Osteoblast (primary cell): Measurements from ENCODE around the gene PDGFD. TPM values are rescaled to one million over a fixed set of nuclear protein-coding genes. Genes with fewer than 3 reads are reported as not detected.

ENCODE experiments used
- DNase-seq: peaks from one replicate; pipeline ENCODE4 v3.0.0; 2011; ENCODE audit warnings: low spot score, mixed read lengths; ENCODE audit not compliant: insufficient read length; ENCODE audit errors: missing footprints
- H2AFZ ChIP-seq: 2 replicates; pipeline ENCODE4 v1.6.0; 2011; ENCODE audit warnings: mild to moderate bottlenecking, low read length
- H3K27ac ChIP-seq: 2 replicates; pipeline ENCODE4 v1.5.1; 2011; ENCODE audit warnings: mild to moderate bottlenecking, low read depth, low read length, moderate library complexity
- H3K27me3 ChIP-seq: 2 replicates; pipeline ENCODE4 v1.6.0; 2012; ENCODE audit warnings: mild to moderate bottlenecking, control low read depth, inconsistent platforms, low read length, moderate library complexity; ENCODE audit not compliant: insufficient read depth
- H3K36me3 ChIP-seq: 2 replicates; pipeline ENCODE4 v1.5.1; 2011; ENCODE audit warnings: mild to moderate bottlenecking, low read length, control low read depth, moderate library complexity; ENCODE audit not compliant: insufficient read depth
- H3K4me1 ChIP-seq: 2 replicates; pipeline ENCODE4 v1.5.1; 2011; ENCODE audit warnings: mild to moderate bottlenecking, low read length, control low read depth, moderate library complexity; ENCODE audit not compliant: insufficient read depth
- H3K4me2 ChIP-seq: 2 replicates; pipeline ENCODE4 v1.6.0; 2011; ENCODE audit warnings: mild to moderate bottlenecking, low read length; ENCODE audit not compliant: insufficient read depth
- H3K4me3 ChIP-seq: fragments of 200-600 bp; sonication (generic); 3 replicates; pipeline ENCODE4 v1.5.1; 2012; ENCODE audit warnings: mild to moderate bottlenecking, low read length, inconsistent platforms; ENCODE audit not compliant: insufficient read depth
- H3K79me2 ChIP-seq: 2 replicates; pipeline ENCODE4 v1.6.0; 2012; ENCODE audit warnings: mild to moderate bottlenecking, low read length, control low read depth, inconsistent platforms; ENCODE audit not compliant: insufficient read depth
- H3K9me3 ChIP-seq: 2 replicates; pipeline ENCODE4 v1.5.1; 2011; ENCODE audit warnings: low read depth, low read length, control low read depth
- H4K20me1 ChIP-seq: 2 replicates; pipeline ENCODE4 v1.6.0; 2012; ENCODE audit warnings: mild to moderate bottlenecking, low read length, control low read depth; ENCODE audit not compliant: insufficient read depth
- total RNA-seq: library from RNA; depleted of rRNA; stranded (reverse); fragments of >200 nt; gene quantifications from 2 replicates; pipeline ENCODE4 v1.2.3, GENCODE V29; 2012
- TF ChIP-seq, protein P1 (sequence below): IDR thresholded peaks from 2 replicates; pipeline ENCODE4 v1.5.1; 2011; ENCODE audit warnings: mild to moderate bottlenecking, low read depth, low read length, moderate library complexity; ENCODE audit errors: extremely low read depth

PDGFD gene
- total RNA-seq, 1 donor: 4.7 TPM

DNA sequence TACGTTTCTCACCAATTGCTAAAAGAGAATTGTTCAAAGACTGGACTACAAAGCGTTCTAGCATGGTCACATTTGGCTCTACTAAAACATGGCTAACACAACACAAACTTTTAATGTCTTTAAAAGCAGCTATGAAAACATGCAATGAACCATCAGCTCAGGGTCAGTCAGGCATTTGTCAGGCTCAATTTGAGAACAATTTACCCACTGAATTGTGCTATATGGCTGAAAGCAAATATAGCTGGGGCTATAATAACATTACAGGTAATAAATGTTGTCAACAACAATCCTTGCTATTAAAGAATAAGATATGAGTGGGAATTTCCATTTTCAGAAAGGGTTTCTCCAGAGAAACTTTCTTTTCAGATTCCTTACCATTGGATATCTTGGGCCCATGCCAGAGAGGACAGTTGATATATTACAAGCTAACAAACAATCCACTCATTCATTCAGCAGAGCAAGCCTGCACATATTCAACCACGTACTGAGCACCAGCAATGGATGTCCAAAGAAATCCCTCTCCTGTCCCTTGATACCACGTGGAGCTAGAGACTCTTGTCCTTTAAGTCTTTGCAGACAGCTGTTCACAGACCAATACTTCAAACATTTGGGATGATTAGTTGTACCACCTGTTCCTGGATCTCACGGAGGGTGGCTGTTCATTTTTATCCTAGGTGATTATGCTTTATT is 210.0 kb downstream of the PDGFD start:
- no peaks in the 10 kb centered on the region for H4K20me1 ChIP-seq
- no peak overlapping the region for H3K4me3 ChIP-seq
- H3K36me3 ChIP-seq: no peaks in the 10 kb centered on the region
- no peak for DNase-seq
- no peaks in the 10 kb centered on the region for H3K4me1 ChIP-seq
- no peaks in the 10 kb centered on the region for H3K79me2 ChIP-seq
- no peak overlapping the region for H2AFZ ChIP-seq
- H3K27me3 ChIP-seq: no peaks in the 10 kb centered on the region
- TF ChIP-seq, protein P1, sequence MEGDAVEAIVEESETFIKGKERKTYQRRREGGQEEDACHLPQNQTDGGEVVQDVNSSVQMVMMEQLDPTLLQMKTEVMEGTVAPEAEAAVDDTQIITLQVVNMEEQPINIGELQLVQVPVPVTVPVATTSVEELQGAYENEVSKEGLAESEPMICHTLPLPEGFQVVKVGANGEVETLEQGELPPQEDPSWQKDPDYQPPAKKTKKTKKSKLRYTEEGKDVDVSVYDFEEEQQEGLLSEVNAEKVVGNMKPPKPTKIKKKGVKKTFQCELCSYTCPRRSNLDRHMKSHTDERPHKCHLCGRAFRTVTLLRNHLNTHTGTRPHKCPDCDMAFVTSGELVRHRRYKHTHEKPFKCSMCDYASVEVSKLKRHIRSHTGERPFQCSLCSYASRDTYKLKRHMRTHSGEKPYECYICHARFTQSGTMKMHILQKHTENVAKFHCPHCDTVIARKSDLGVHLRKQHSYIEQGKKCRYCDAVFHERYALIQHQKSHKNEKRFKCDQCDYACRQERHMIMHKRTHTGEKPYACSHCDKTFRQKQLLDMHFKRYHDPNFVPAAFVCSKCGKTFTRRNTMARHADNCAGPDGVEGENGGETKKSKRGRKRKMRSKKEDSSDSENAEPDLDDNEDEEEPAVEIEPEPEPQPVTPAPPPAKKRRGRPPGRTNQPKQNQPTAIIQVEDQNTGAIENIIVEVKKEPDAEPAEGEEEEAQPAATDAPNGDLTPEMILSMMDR: no peak
- H3K9me3 ChIP-seq: no peaks in the 10 kb centered on the region
- no peak overlapping the region for H3K27ac ChIP-seq
- no peak overlapping the region for H3K4me2 ChIP-seq

DNA sequence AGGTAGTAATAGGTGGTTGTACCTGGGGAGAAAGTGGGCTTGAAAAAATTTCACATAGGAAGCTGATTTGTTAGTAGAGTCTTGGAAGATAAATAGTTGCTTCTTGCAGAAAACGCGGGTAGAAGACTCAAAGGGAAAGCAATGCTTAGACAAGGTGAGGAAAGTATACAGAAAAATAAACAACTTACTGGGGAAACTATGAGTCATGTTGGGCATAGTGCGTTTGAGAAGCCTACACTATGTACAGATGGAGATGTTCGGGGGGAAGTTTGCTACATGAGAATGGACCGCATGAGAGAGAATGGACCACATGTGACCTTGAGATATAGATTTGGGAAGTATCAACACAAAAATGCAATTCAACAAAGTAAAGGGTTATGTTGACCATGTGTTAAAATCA is 214.2 kb downstream of the PDGFD start:
- H3K4me2 ChIP-seq: no peak overlapping the region
- no peaks in the 10 kb centered on the region for H3K27me3 ChIP-seq
- no peaks in the 10 kb centered on the region for H4K20me1 ChIP-seq
- H3K4me3 ChIP-seq: no peak overlapping the region
- no peak overlapping the region for H3K27ac ChIP-seq
- TF ChIP-seq, protein P1: no peak
- no peaks in the 10 kb centered on the region for H3K36me3 ChIP-seq
- no peak for DNase-seq
- H2AFZ ChIP-seq: no peak overlapping the region
- H3K9me3 ChIP-seq: no peaks in the 10 kb centered on the region
- peaks cover 6% of the 10 kb centered on the region for H3K4me1 ChIP-seq
- no peaks in the 10 kb centered on the region for H3K79me2 ChIP-seq

DNA sequence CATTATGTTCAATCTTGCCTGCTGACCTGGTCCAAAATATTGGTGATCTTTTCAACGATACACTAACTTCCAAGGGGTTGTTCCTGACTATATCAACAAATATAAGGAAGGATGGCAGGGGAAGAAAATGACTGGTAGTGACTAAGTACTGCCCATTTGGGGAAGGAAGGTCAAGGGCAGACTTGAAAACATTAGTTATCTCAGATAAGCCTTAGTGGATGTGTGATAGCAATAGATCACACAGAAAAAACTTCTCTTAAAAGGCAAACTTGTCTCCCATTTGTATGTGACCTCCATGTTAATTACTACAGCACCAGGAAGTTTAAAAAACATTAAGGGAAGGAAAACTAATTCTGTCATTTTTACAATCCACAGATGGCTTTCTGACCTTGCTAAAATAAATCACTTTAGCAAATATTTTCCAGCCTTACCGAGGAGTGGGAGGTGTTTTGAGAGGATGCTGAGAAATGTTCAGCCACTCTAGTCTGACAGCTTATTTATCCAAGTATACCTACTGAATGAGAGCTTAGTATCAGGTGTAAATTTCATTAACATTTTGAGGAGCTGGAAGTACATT is 215.7 kb downstream of the PDGFD start:
- H3K4me3 ChIP-seq: no peak overlapping the region
- H3K4me2 ChIP-seq: no peak overlapping the region
- no peaks in the 10 kb centered on the region for H3K79me2 ChIP-seq
- peaks cover 6% of the 10 kb centered on the region for H3K4me1 ChIP-seq
- H3K27me3 ChIP-seq: no peaks in the 10 kb centered on the region
- TF ChIP-seq, protein P1: no peak
- no peaks in the 10 kb centered on the region for H4K20me1 ChIP-seq
- no peak for DNase-seq
- no peaks in the 10 kb centered on the region for H3K36me3 ChIP-seq
- H3K9me3 ChIP-seq: no peaks in the 10 kb centered on the region
- no peak overlapping the region for H2AFZ ChIP-seq
- no peak overlapping the region for H3K27ac ChIP-seq

DNA sequence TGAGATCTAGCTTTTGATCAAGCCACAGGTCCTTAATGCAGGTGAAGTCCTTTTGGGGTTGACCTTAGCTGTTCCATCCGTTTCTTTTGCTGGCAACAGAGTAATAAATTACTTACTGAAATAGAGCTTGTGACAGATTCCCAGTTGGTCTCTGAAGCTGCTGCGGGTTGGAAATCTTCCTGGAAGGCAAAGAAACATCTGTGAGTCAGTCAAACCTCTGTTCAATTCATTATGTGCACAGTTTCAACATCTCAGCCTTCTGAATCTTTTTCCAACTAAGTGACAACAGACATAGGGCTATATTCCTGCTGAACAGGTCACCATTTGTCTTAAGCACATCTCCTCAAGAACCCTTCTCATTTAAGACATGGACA is 216.4 kb downstream of the PDGFD start:
- H3K36me3 ChIP-seq: no peaks in the 10 kb centered on the region
- peaks cover 6% of the 10 kb centered on the region for H3K4me1 ChIP-seq
- no peak overlapping the region for H3K27ac ChIP-seq
- peak; percentile 61 for DNase-seq
- H3K4me3 ChIP-seq: no peak overlapping the region
- TF ChIP-seq, protein P1: no peak
- H4K20me1 ChIP-seq: no peaks in the 10 kb centered on the region
- no peaks in the 10 kb centered on the region for H3K9me3 ChIP-seq
- H3K79me2 ChIP-seq: no peaks in the 10 kb centered on the region
- H2AFZ ChIP-seq: no peak overlapping the region
- H3K4me2 ChIP-seq: peak overlapping the region; percentile 16
- H3K27me3 ChIP-seq: no peaks in the 10 kb centered on the region
